Measurements from ENCODE around the gene ATP5PF. TPM values are rescaled to one million over a fixed set of nuclear protein-coding genes. Genes with fewer than 3 reads are reported as not detected.

ATP5PF gene
- total and polyA plus RNA-seq, 10 of the 15 experiments (the other 5 are each of a cell fraction or from before 2014, with no cell fraction given) = 103 to 1,604 (median 487) TPM

- TF ChIP-seq POLR2AphosphoS5 (IDR thresholded peaks at IDR 0.05; ENCODE audit: low read length) = peak; percentile 95
Measured at GRCh38 chr21:25734654-25734903, 125 bp downstream of the ATP5PF start (continued).

- peak overlapping the region; percentile 91 for H3K9ac ChIP-seq (ENCODE audit: control insufficient read depth, insufficient read depth, low read length)
- H4K20me1 ChIP-seq (ENCODE audit: control insufficient read depth, insufficient read depth) = no peaks in the 10 kb centered on the region
- no peaks in the 10 kb centered on the region for H3K9me3 ChIP-seq (replicated peaks; ENCODE audit: control insufficient read depth, insufficient read depth, low read length)
- FAIRE-seq (no peak), ATAC-seq (peak; percentile 26), DNase-seq (ENCODE audit: low read depth, low spot score) (no peak)
- H3K27me3 ChIP-seq (replicated peaks in 1 of 2; ENCODE audit: control insufficient read depth in 2 of 2, insufficient read depth in 2 of 2, low read length in 1 of 2) = no peaks in the 10 kb centered on the region
- ChIA-PET RAD21 (ENCODE audit: unreplicated experiment) (interaction anchor here (0.7 to 1.5 kb wide), 8 partner anchors 10 to 310 kb away, joined by 3 to 4 read pairs (median 3); partner anchors contain the start of genes JAM2 and MRPL39), CTCF (interaction anchor here (1.3 to 1.7 kb wide), 3 partner anchors 24 to 128 kb away, joined by 5 to 11 read pairs (median 7); no protein-coding TSS in a partner anchor), POLR2A (interaction anchor here (1.0 to 2.2 kb wide), 4 partner anchors 11 to 313 kb away, joined by 3 to 12 read pairs (median 3); no protein-coding TSS in a partner anchor), SMC1A (ENCODE audit: uncharacterized antibody, unreplicated experiment) (interaction anchor here (0.8 to 1.0 kb wide), 4 partner anchors 14 to 318 kb away, joined by 3 read pairs; no protein-coding TSS in a partner anchor)
- peaks cover 2 to 4% of the 10 kb centered on the region in 2 experiments; a peak in 1 of 4 replicates for H3K36me3 ChIP-seq (ENCODE audit: control insufficient read depth in 2 of 2, insufficient read depth in 2 of 2, low read length in 1 of 2)
- in situ Hi-C loops (cut with MboI) (loop anchor here (5.0 to 10.0 kb wide), 2 partner anchors 127 to 319 kb away; partner anchors contain the start of gene MRPL39), intact Hi-C loops (cut with micrococcal nuclease; ENCODE audit: unreplicated experiment) (loop anchor here (10.0 kb wide), 1 partner anchor 431 kb away; no protein-coding TSS in a partner anchor)
- peak overlapping the region; percentile 54 for H2AFZ ChIP-seq (ENCODE audit: control insufficient read depth, low read depth, low read length)
- 5% methylated on average over 30 of the region's 30 CpGs for WGBS (ENCODE audit: insufficient coverage, insufficient replicate concordance, low lambda C conversion rate, missing lambda C conversion rate)
- peaks cover 85% of the 10 kb centered on the region for H3K79me2 ChIP-seq (ENCODE audit: control insufficient read depth, insufficient read depth, low read length)
- peak overlapping the region; percentile 97 for H3K4me2 ChIP-seq (ENCODE audit: control insufficient read depth, insufficient read depth)
- H3K4me3 ChIP-seq = peak overlapping the region; percentile 98
- BruUV-seq (replicated peaks) = no TSS peak
- peaks cover 19% of the 10 kb centered on the region for H3K4me1 ChIP-seq (ENCODE audit: control insufficient read depth, insufficient read depth, low read length)
- H3K27ac ChIP-seq (ENCODE audit: control insufficient read depth, insufficient read depth) = peak overlapping the region; percentile 97
- TF ChIP-seq MYB (IDR thresholded peaks at IDR 0.05; ENCODE audit: borderline replicate concordance, low read depth, low read length) (no peak), TCF7 (IDR thresholded peaks at IDR 0.05; ENCODE audit: borderline replicate concordance) (no peak), CHD1 (IDR thresholded peaks at IDR 0.05; ENCODE audit: low read depth, low read length) (0 out of 2 replicates have a peak, but pooled peaks have one; percentile 34), NR2C1 (IDR thresholded peaks at IDR 0.05) (no peak), PKNOX1 (IDR thresholded peaks at IDR 0.05) (peak; percentile 5; the same call in 1 of the 2 replicates), E4F1 (IDR thresholded peaks at IDR 0.05; ENCODE audit: borderline replicate concordance, partially characterized antibody) (no peak)
Measured at GRCh38 chr21:25733859-25734653, 648 bp downstream of the ATP5PF start.
